A549 (cell line): Measurements from ENCODE around the gene SURF2. TPM values are rescaled to one million over a fixed set of nuclear protein-coding genes. Genes with fewer than 3 reads are reported as not detected.

Experiments used
- ATAC-seq, 2 experiments: fragments of 200-7000 bp in 1 of 2; fragments of >200 bp in 1 of 2; cut with Nextera tagmentation in 1 of 2; cut with Tn5 transposase in 1 of 2; 3 replicates each; pipeline versions ENCODE4 v1.8.0 to v1.9.1; 2018 to 2020; ENCODE audit warnings: mild to moderate bottlenecking in 1 of 2, moderate library complexity in 1 of 2
- CTCF ChIA-PET: fragments of 300-600 bp; sonication (Branson Sonifier 250); formaldehyde crosslinking; extraction: SDS; loops from one replicate; lab custom pipeline; 2021; ENCODE audit warnings: antibody characterized with exemption, inconsistent platforms; lab: Yijun Ruan, JAX
- POLR2A ChIA-PET: fragments of 350-600 bp; formaldehyde crosslinking; extraction: SDS; loops from one replicate; lab custom pipeline; 2021; ENCODE audit warnings: antibody characterized with exemption, inconsistent platforms; lab: Yijun Ruan, JAX
- DNase-seq, 2 experiments: peaks; one replicate each; pipeline versions ENCODE4 v3.0.0 to v3.0.0-alpha.2; 2011 to 2016; ENCODE audit warnings: low read depth in 1 of 2, low spot score in 1 of 2
- FAIRE-seq: peaks from 2 replicates; lab custom pipeline; 2011; peaks lifted over from hg19 to GRCh38; lab: Jason Lieb, UNC
- H3K27ac ChIP-seq, 2 experiments: fragments of >200 bp; sonication (Bioruptor Twin); formaldehyde crosslinking; 3 replicates each; pipeline ENCODE4 v1.5.1; 2016 to 2017
- H3K4me1 ChIP-seq: fragments of >200 bp; sonication (Bioruptor Twin); formaldehyde crosslinking; 3 replicates; pipeline ENCODE4 v1.6.1; 2016
- H3K4me2 ChIP-seq: fragments of >200 bp; sonication (Bioruptor Twin); formaldehyde crosslinking; 3 replicates; pipeline ENCODE4 v1.6.1; 2016
- H3K4me3 ChIP-seq: fragments of >200 bp; sonication (Bioruptor Twin); formaldehyde crosslinking; 3 replicates; pipeline ENCODE4 v1.5.1; 2016
- H3K9me3 ChIP-seq: fragments of >200 bp; sonication (Bioruptor Twin); formaldehyde crosslinking; 3 replicates; pipeline ENCODE4 v1.6.1; 2016
- BHLHE40 ChIP-seq: IDR thresholded peaks from 2 replicates; pipeline ENCODE4 v1.6.1; 2012; ENCODE audit warnings: low read depth, low read length, inconsistent platforms
- CBX2 ChIP-seq: fragments of 200-600 bp; sonication (generic); IDR thresholded peaks from 2 replicates; pipeline ENCODE4 v1.6.1; 2016; ENCODE audit warnings: low read depth, mild to moderate bottlenecking, borderline replicate concordance
- ELK1 ChIP-seq: fragments of 150-350 bp; IDR thresholded peaks from 2 replicates; pipeline ENCODE4 v1.6.1; 2014; ENCODE audit warnings: low read depth, mild to moderate bottlenecking, low read length
- EP300 ChIP-seq, 2 experiments: fragments of >200 bp; sonication (Bioruptor Twin); formaldehyde crosslinking; IDR thresholded peaks; 2 replicates in 1 of 2; 3 replicates in 1 of 2; pipeline ENCODE4 v1.6.1; 2016 to 2017
- ESRRA ChIP-seq: fragments of 150-350 bp; IDR thresholded peaks from 2 replicates; pipeline ENCODE4 v1.6.1; 2014; ENCODE audit warnings: mild to moderate bottlenecking, low read length, borderline replicate concordance
- FOSL2 ChIP-seq, 2 experiments: fragments of 450-650 bp in 1 of 2; fragments of >200 bp in 1 of 2; sonication (Bioruptor Twin) in 1 of 2; formaldehyde crosslinking; IDR thresholded peaks; 2 replicates each; pipeline versions ENCODE4 v1.5.0 to v1.6.1; 2016 to 2020; ENCODE audit warnings: mild to moderate bottlenecking in 1 of 2, moderate library complexity in 1 of 2
- GATA3 ChIP-seq: IDR thresholded peaks from 2 replicates; pipeline ENCODE4 v1.6.1; 2012; ENCODE audit warnings: borderline replicate concordance
- HOXA7 ChIP-seq: fragments of 250-450 bp; sonication (Bioruptor Pico); IDR thresholded peaks from 2 replicates; pipeline ENCODE4 v1.5.0; 2020; ENCODE audit warnings: mild to moderate bottlenecking, moderate library complexity
- JUN ChIP-seq, 2 experiments: fragments of >200 bp; sonication (Bioruptor Twin); formaldehyde crosslinking; IDR thresholded peaks; 2 replicates in 1 of 2; 3 replicates in 1 of 2; pipeline ENCODE4 v1.6.1; 2016 to 2017
- MYC ChIP-seq: IDR thresholded peaks from 2 replicates; pipeline ENCODE4 v1.6.1; 2012; ENCODE audit warnings: mild to moderate bottlenecking, inconsistent platforms, low read length, improper control_type of control experiment, borderline replicate concordance
- NPAS2 ChIP-seq: fragments of 250-450 bp; sonication (Bioruptor Pico); IDR thresholded peaks from 2 replicates; pipeline ENCODE4 v1.8.0; 2022; ENCODE audit warnings: mild to moderate bottlenecking, moderate library complexity, borderline replicate concordance
- NR3C1 ChIP-seq: fragments of >200 bp; sonication (Bioruptor Twin); formaldehyde crosslinking; IDR thresholded peaks from 3 replicates; pipeline ENCODE4 v1.6.1; 2017
- PHF8 ChIP-seq: fragments of 200-600 bp; sonication (generic); IDR thresholded peaks from 2 replicates; pipeline ENCODE4 v1.6.1; 2016; ENCODE audit warnings: low read depth, mild to moderate bottlenecking, antibody characterized with exemption, moderate library complexity, borderline replicate concordance
- POLR2AphosphoS2 ChIP-seq: conservative IDR thresholded peaks from 2 replicates; pipeline ENCODE4 v1.6.1; 2012; ENCODE audit warnings: low read length, improper control_type of control experiment, inconsistent platforms
- REST ChIP-seq: fragments of 200-600 bp; sonication (generic); IDR thresholded peaks from 2 replicates; pipeline ENCODE4 v1.6.1; 2016; ENCODE audit warnings: antibody characterized with exemption, mild to moderate bottlenecking, moderate library complexity
- RFX5 ChIP-seq: fragments of 450-650 bp; IDR thresholded peaks from 2 replicates; pipeline ENCODE4 v1.7.1; 2014; ENCODE audit warnings: antibody characterized with exemption, mild to moderate bottlenecking, moderate library complexity
- RNF2 ChIP-seq: fragments of 200-600 bp; sonication (generic); IDR thresholded peaks from 2 replicates; pipeline ENCODE4 v1.6.1; 2016; ENCODE audit warnings: low read depth, mild to moderate bottlenecking, antibody characterized with exemption, moderate library complexity, borderline replicate concordance
- TP53 ChIP-seq: fragments of 250-450 bp; sonication (Bioruptor Pico); IDR thresholded peaks from 2 replicates; pipeline ENCODE4 v1.5.0; 2021; ENCODE audit warnings: mild to moderate bottlenecking, moderate library complexity
- ZC3H11A ChIP-seq: fragments of 450-650 bp; IDR thresholded peaks from 2 replicates; pipeline ENCODE4 v1.6.1; 2014; ENCODE audit warnings: antibody characterized with exemption, mild to moderate bottlenecking
- WGBS: methylation state at CpG from one replicate; pipeline ENCODE4 v1.1.6; 2017; ENCODE audit errors: missing lambda C conversion rate; 5-methylcytosine and 5-hydroxymethylcytosine counted together
- polyA plus RNA-seq, 4 experiments: library from polyadenylated mRNA; depleted of rRNA in 3 of 4; stranded (reverse); fragments of >200 nt; fragmentation: RNase III in 1 of 4; extraction: RNeasy Plus Mini Kit Qiagen cat#74134 plus additional on column Dnase treatment in 1 of 4; gene quantifications; 2 replicates in 3 of 4; 3 replicates in 1 of 4; pipeline ENCODE4 v1.2.3, GENCODE V29; 2011 to 2017
- TF ChIP-seq, protein P1 (sequence below): IDR thresholded peaks from 2 replicates; pipeline ENCODE4 v1.6.1; 2012
- TF ChIP-seq, protein P2 (sequence below): fragments of >200 bp; sonication (Bioruptor Twin); formaldehyde crosslinking; IDR thresholded peaks from 3 replicates; pipeline ENCODE4 v1.5.1; 2016

Gene SURF2
- polyA plus RNA-seq, 2 of the 4 experiments (the other 2 are of a cell fraction), result 25.2 to 34.9 TPM

DNA sequence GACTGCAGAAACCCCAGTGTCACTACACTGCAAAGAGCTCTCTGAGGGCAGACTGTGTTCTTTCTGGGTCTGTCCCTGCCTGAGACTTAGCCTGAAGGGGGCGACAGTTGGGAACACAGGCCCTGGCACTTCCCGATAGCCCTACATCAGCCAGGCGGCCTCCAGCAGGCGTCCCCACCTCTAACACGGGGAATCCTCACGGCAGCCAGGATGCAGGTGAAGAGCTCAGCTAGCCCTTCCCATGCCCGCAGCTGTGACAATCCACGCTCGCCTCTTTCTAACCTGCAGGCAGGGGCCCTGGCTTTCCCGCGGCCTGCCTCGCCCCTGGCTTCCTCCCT is 14.3 kb upstream of the SURF2 start:
- peak; percentile 40 to 67; a peak in 4 of 6 replicates for ATAC-seq
- H3K27ac ChIP-seq, result no peak overlapping the region
- TF ChIP-seq CBX2 (no peak), REST (no peak), ESRRA (no peak), ELK1 (no peak), RNF2 (no peak), TP53 (CRISPR knock-in tag) (no peak), MYC (no peak), POLR2AphosphoS2 (no peak)
- TF ChIP-seq, all 56 proteins: peak for 0
- Histone ChIP-seq H3K9me3 (no peaks in the 10 kb centered on the region), H3K4me2 (no peak overlapping the region), H3K4me1 (peaks cover 7% of the 10 kb centered on the region), H3K4me3 (no peak overlapping the region)
- 92% methylated on average over 11 of the region's 12 CpGs for WGBS
- ChIA-PET POLR2A (interaction anchor here (0.8 kb wide), 1 partner anchor 15 kb away, joined by 3 read pairs; the partner anchor contains the start of genes SURF1 and SURF2), CTCF (interaction anchor here (0.6 to 6.2 kb wide), 14 partner anchors 9 to 161 kb away, joined by 3 to 59 read pairs (median 6); partner anchors contain the start of genes SURF1 and SURF2)
- FAIRE-seq, result no peak
- no peak for DNase-seq

DNA sequence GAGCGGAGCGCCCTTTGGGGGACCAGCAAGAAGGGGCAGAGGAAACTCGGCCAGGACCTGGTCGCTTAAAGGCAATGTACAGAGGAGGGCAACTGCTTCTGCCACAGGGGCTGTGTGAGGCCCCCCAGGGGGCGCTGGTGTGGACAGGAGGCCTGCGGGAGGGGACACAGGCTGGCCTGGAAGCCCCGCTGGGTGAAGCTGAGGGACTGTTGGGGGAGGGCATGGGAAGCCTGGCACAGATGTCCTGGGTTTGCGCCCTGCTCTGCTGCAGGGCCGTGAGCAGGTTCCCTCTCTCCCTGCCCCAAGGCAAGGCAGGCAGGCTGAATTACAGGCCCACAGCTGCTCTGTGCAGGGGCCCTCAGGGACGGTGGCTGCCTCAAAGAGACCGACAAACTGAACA is 13.8 kb upstream of the SURF2 start:
- CTCF ChIA-PET, result interaction anchor here (0.8 to 6.2 kb wide), 15 partner anchors 9 to 450 kb away, joined by 3 to 59 read pairs (median 5); partner anchors contain the start of genes SURF1 and SURF2

GRCh38 chr9:133344071-133344470 is 12.3 kb upstream of the SURF2 start:
- CTCF ChIA-PET, result interaction anchor here (1.0 to 6.2 kb wide), 7 partner anchors 13 to 158 kb away, joined by 3 to 59 read pairs (median 5); partner anchors contain the start of genes SURF1 and SURF2
- no peak for DNase-seq
- H3K4me2 ChIP-seq, result no peak overlapping the region
- TF ChIP-seq NPAS2 (CRISPR knock-in tag) (no peak), EP300 (IDR thresholded peaks at IDR 0.05) (no peak), HOXA7 (CRISPR knock-in tag) (no peak), ZC3H11A (no peak), GATA3 (no peak), RFX5 (no peak), BHLHE40 (no peak), PHF8 (no peak), NR3C1 (no peak)
- TF ChIP-seq, protein P1, sequence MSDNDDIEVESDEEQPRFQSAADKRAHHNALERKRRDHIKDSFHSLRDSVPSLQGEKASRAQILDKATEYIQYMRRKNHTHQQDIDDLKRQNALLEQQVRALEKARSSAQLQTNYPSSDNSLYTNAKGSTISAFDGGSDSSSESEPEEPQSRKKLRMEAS, result no peak
- TF ChIP-seq, all 56 proteins: peak for 0
- POLR2A ChIA-PET, result no interaction called here
- FAIRE-seq (no peak), ATAC-seq (no peak)
- Histone ChIP-seq H3K4me1 (peaks cover 7% of the 10 kb centered on the region), H3K4me3 (no peak overlapping the region), H3K9me3 (no peaks in the 10 kb centered on the region), H3K27ac (no peak overlapping the region)
- 95% methylated on average over 16 of the region's 19 CpGs for WGBS

More for the DNA sequence above, 13.8 kb upstream of the SURF2 start:
- ATAC-seq, result peak in 1 of 2 experiments; percentile 39; a peak in 3 of 6 replicates
- POLR2A ChIA-PET, result interaction anchor here (0.8 to 1.0 kb wide), 2 partner anchors 13 to 14 kb away, joined by 3 to 4 read pairs; partner anchors contain the start of genes SURF1 and SURF2
- 85% methylated on average over 11 of the region's 11 CpGs for WGBS
- no peak for DNase-seq
- no peak overlapping the region for H3K4me3 ChIP-seq
- FAIRE-seq, result no peak
- H3K9me3 ChIP-seq, result no peaks in the 10 kb centered on the region
- H3K4me1 ChIP-seq, result peaks cover 7% of the 10 kb centered on the region
- no peak overlapping the region for H3K4me2 ChIP-seq
- no peak for TF ChIP-seq FOSL2 (IDR thresholded peaks at IDR 0.05)
- TF ChIP-seq FOSL2 (CRISPR knock-in tag; IDR thresholded peaks at IDR 0.05), result no peak
- TF ChIP-seq, protein P2, sequence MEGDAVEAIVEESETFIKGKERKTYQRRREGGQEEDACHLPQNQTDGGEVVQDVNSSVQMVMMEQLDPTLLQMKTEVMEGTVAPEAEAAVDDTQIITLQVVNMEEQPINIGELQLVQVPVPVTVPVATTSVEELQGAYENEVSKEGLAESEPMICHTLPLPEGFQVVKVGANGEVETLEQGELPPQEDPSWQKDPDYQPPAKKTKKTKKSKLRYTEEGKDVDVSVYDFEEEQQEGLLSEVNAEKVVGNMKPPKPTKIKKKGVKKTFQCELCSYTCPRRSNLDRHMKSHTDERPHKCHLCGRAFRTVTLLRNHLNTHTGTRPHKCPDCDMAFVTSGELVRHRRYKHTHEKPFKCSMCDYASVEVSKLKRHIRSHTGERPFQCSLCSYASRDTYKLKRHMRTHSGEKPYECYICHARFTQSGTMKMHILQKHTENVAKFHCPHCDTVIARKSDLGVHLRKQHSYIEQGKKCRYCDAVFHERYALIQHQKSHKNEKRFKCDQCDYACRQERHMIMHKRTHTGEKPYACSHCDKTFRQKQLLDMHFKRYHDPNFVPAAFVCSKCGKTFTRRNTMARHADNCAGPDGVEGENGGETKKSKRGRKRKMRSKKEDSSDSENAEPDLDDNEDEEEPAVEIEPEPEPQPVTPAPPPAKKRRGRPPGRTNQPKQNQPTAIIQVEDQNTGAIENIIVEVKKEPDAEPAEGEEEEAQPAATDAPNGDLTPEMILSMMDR, result peak; percentile 11; the same call in 2 of the 3 replicates
- no peak for TF ChIP-seq JUN (IDR thresholded peaks at IDR 0.05)
- H3K27ac ChIP-seq, result no peak overlapping the region
